WTC11 (cell line): ENCODE data around the gene RSPO3. TPM values are rescaled to one million over a fixed set of nuclear protein-coding genes. Genes with fewer than 3 reads are reported as not detected.
A peak's percentile ranks its signal among the peaks of the same experiment; 100 is the strongest.

ENCODE experiments used
- ATAC-seq: fragments of 200-7000 bp; cut with Tn5 transposase; 2 replicates; pipeline ENCODE4 v1.10.0; 2021; ENCODE audit warnings: mild to moderate bottlenecking, moderate library complexity
- CTCF ChIA-PET: fragments of 300-600 bp; sonication (Branson Sonifier 250); formaldehyde crosslinking; loops from one replicate; lab custom pipeline; 2021; ENCODE audit warnings: antibody characterized with exemption; lab: Charles Lee
- POLR2A ChIA-PET: fragments of 350-600 bp; sonication (Branson Sonifier 250); formaldehyde crosslinking; loops from one replicate; lab custom pipeline; 2021; ENCODE audit warnings: antibody characterized with exemption; lab: Charles Lee
- DNase-seq: peaks from one replicate; pipeline ENCODE4 v3.0.0; 2021; ENCODE audit warnings: low spot score
- H3K27ac Mint-ChIP-seq: 2 replicates; pipeline ENCODE4 v1.8.0; 2021; ENCODE audit warnings: mixed read lengths
- H3K27me3 Mint-ChIP-seq: 2 replicates; pipeline ENCODE4 v1.8.0; 2021; ENCODE audit warnings: low read depth, mild to moderate bottlenecking, moderate library complexity, mixed read lengths
- H3K36me3 Mint-ChIP-seq: 2 replicates; pipeline ENCODE4 v1.8.0; 2021; ENCODE audit warnings: mixed read lengths
- H3K4me1 Mint-ChIP-seq: 2 replicates; pipeline ENCODE4 v1.8.0; 2022; ENCODE audit warnings: mixed read lengths
- H3K4me3 Mint-ChIP-seq: 2 replicates; pipeline ENCODE4 v1.8.0; 2021; ENCODE audit warnings: mild to moderate bottlenecking, moderate library complexity, mixed read lengths
- H3K9me3 Mint-ChIP-seq: 2 replicates; pipeline ENCODE4 v1.8.0; 2021; ENCODE audit warnings: mixed read lengths
- TEAD1 ChIP-seq: sonication (generic); formaldehyde crosslinking; IDR thresholded peaks from 2 replicates; pipeline ENCODE4 v1.8.0; 2022; ENCODE audit warnings: mild to moderate bottlenecking, missing genetic modification reagents
- ZNF263 ChIP-seq: sonication (generic); formaldehyde crosslinking; IDR thresholded peaks from 2 replicates; pipeline ENCODE4 v1.8.1; 2022; ENCODE audit warnings: low read depth, mild to moderate bottlenecking, moderate library complexity, missing genetic modification reagents
- ZNF317 ChIP-seq: sonication (generic); formaldehyde crosslinking; IDR thresholded peaks from 2 replicates; pipeline ENCODE4 v1.8.1; 2023; ENCODE audit warnings: low read depth, mild to moderate bottlenecking, moderate library complexity, missing genetic modification reagents, borderline replicate concordance
- total RNA-seq: library from RNA; stranded (reverse); gene quantifications from 3 replicates; pipeline ENCODE4 v1.2.3, GENCODE V29; 2021
- TF ChIP-seq, protein P1 (sequence below): fragments of 250-450 bp; sonication (Bioruptor Pico); IDR thresholded peaks from 2 replicates; pipeline ENCODE4 v1.9.0; 2021; ENCODE audit warnings: mild to moderate bottlenecking, borderline replicate concordance
- TF ChIP-seq, protein P2 (sequence below): sonication (generic); formaldehyde crosslinking; conservative IDR thresholded peaks from 2 replicates; pipeline ENCODE4 v1.8.1; 2023; ENCODE audit warnings: mild to moderate bottlenecking, low read depth, missing genetic modification reagents, moderate library complexity
- TF ChIP-seq, protein P3 (sequence below): sonication (generic); formaldehyde crosslinking; IDR thresholded peaks from 2 replicates; pipeline ENCODE4 v1.8.1; 2022; ENCODE audit warnings: missing genetic modification reagents, borderline replicate concordance
- TF ChIP-seq, protein P4 (sequence below): sonication (generic); formaldehyde crosslinking; IDR thresholded peaks from 2 replicates; pipeline ENCODE4 v1.8.0; 2023; ENCODE audit warnings: missing genetic modification reagents, mild to moderate bottlenecking, borderline replicate concordance
- TF ChIP-seq, protein P5 (sequence below): sonication (generic); formaldehyde crosslinking; IDR thresholded peaks from 2 replicates; pipeline ENCODE4 v1.8.0; 2022; ENCODE audit warnings: mild to moderate bottlenecking, missing genetic modification reagents
- TF ChIP-seq, protein P6 (sequence below): sonication (generic); formaldehyde crosslinking; conservative IDR thresholded peaks from 2 replicates; pipeline ENCODE4 v1.8.1; 2022; ENCODE audit warnings: mild to moderate bottlenecking, missing genetic modification reagents

Gene RSPO3
- total RNA-seq, 1 experiment from 2014 or later = not detected

DNA sequence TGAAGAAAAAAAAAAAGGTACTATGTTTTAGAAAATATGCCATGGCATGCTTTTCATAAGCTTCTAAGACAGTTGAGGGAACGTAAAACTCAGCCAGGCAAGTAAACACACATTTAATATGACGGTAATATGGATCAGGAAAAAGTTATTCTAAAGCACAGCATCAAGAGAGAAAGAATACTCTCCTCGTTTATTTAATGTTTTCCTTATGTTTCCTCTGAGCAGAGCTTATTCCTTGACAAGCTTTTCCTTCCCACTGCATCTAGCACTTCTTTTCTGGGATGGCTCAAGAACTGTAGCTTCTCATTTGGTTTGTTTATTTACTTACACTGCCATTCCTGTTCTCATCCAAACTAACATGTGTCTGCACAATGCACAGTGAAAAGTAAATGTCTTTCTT, 2.7 kb upstream of the RSPO3 start (continued):
- TF ChIP-seq, protein P1, sequence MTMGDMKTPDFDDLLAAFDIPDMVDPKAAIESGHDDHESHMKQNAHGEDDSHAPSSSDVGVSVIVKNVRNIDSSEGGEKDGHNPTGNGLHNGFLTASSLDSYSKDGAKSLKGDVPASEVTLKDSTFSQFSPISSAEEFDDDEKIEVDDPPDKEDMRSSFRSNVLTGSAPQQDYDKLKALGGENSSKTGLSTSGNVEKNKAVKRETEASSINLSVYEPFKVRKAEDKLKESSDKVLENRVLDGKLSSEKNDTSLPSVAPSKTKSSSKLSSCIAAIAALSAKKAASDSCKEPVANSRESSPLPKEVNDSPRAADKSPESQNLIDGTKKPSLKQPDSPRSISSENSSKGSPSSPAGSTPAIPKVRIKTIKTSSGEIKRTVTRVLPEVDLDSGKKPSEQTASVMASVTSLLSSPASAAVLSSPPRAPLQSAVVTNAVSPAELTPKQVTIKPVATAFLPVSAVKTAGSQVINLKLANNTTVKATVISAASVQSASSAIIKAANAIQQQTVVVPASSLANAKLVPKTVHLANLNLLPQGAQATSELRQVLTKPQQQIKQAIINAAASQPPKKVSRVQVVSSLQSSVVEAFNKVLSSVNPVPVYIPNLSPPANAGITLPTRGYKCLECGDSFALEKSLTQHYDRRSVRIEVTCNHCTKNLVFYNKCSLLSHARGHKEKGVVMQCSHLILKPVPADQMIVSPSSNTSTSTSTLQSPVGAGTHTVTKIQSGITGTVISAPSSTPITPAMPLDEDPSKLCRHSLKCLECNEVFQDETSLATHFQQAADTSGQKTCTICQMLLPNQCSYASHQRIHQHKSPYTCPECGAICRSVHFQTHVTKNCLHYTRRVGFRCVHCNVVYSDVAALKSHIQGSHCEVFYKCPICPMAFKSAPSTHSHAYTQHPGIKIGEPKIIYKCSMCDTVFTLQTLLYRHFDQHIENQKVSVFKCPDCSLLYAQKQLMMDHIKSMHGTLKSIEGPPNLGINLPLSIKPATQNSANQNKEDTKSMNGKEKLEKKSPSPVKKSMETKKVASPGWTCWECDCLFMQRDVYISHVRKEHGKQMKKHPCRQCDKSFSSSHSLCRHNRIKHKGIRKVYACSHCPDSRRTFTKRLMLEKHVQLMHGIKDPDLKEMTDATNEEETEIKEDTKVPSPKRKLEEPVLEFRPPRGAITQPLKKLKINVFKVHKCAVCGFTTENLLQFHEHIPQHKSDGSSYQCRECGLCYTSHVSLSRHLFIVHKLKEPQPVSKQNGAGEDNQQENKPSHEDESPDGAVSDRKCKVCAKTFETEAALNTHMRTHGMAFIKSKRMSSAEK (CRISPR knock-in tag) = no peak
- TF ChIP-seq, protein P2, sequence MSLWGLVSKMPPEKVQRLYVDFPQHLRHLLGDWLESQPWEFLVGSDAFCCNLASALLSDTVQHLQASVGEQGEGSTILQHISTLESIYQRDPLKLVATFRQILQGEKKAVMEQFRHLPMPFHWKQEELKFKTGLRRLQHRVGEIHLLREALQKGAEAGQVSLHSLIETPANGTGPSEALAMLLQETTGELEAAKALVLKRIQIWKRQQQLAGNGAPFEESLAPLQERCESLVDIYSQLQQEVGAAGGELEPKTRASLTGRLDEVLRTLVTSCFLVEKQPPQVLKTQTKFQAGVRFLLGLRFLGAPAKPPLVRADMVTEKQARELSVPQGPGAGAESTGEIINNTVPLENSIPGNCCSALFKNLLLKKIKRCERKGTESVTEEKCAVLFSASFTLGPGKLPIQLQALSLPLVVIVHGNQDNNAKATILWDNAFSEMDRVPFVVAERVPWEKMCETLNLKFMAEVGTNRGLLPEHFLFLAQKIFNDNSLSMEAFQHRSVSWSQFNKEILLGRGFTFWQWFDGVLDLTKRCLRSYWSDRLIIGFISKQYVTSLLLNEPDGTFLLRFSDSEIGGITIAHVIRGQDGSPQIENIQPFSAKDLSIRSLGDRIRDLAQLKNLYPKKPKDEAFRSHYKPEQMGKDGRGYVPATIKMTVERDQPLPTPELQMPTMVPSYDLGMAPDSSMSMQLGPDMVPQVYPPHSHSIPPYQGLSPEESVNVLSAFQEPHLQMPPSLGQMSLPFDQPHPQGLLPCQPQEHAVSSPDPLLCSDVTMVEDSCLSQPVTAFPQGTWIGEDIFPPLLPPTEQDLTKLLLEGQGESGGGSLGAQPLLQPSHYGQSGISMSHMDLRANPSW (CRISPR knock-in tag) = no peak
- TF ChIP-seq, all 79 proteins: peak for 0

- Mint-ChIP-seq H3K36me3 (0 out of 2 replicates have a peak, but pooled peaks cover 2% of the 10 kb centered on the region), H3K27ac (no peak overlapping the region), H3K9me3 (no peaks in the 10 kb centered on the region), H3K4me1 (peaks cover 21% of the 10 kb centered on the region), H3K4me3 (peak overlapping the region; percentile 87), H3K27me3 (peaks cover 72% of the 10 kb centered on the region)
- ChIA-PET POLR2A (no interaction called here), CTCF (interaction anchor here (0.6 to 1.3 kb wide), 4 partner anchors 148 to 1129 kb away, joined by 3 to 5 read pairs (median 4); no protein-coding TSS in a partner anchor)
- peak; percentile 14 for ATAC-seq
- TF ChIP-seq, protein P1 (CRISPR knock-in tag) = no peak
- TF ChIP-seq, protein P3, sequence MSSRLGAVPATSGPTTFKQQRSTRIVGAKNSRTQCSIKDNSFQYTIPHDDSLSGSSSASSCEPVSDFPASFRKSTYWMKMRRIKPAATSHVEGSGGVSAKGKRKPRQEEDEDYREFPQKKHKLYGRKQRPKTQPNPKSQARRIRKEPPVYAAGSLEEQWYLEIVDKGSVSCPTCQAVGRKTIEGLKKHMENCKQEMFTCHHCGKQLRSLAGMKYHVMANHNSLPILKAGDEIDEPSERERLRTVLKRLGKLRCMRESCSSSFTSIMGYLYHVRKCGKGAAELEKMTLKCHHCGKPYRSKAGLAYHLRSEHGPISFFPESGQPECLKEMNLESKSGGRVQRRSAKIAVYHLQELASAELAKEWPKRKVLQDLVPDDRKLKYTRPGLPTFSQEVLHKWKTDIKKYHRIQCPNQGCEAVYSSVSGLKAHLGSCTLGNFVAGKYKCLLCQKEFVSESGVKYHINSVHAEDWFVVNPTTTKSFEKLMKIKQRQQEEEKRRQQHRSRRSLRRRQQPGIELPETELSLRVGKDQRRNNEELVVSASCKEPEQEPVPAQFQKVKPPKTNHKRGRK (CRISPR knock-in tag) = peak; percentile 99
- no peak for DNase-seq
These were observed 533 bp upstream of the RSPO3 start for GRCh38 chr6:127117979-127118297.

DNA sequence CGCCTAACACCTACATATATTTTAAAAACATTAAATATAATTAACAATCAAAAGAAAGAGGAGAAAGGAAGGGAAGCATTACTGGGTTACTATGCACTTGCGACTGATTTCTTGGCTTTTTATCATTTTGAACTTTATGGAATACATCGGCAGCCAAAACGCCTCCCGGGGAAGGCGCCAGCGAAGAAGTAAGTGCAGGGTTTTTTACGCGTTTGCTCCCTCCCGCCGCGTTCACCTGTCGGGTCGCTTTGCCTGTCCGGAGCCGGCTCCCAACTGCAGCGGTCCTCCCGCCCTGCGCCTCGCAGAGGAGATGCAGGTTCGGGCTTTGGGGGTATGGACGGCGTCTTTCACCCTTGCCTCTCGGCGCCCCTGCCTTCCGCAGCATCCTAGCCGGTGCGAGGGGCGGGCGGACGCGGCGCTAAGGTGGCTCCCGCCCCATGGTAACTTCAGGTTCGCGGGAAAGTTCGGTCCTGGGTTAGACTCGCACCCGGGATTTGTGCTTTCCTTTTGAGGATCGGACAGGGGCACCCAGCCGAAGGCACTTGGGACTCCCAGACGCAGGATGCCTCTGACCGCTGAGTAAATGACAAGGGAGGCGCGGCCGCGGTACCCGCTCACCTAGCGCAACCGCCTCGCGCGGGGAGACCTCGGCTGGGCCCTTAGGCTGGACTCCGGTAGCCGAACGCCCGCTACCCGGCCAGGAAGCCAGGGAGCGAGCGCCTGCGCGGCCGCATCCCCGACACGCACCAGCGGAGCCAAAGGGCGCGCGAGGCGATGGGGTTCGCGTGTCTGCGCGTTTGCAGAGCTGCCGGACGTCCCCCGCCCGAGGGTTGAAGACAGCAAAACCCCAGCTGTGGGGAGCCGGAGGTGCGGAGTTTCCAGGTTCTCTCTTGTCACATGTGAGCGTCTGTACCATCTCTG, 891 bp downstream of the RSPO3 start:
- DNase-seq (peak; percentile 63), ATAC-seq (peak; percentile 12)
- Mint-ChIP-seq H3K27ac (no peak overlapping the region), H3K4me1 (peaks cover 21% of the 10 kb centered on the region), H3K27me3 (peaks cover 80% of the 10 kb centered on the region), H3K9me3 (no peaks in the 10 kb centered on the region), H3K36me3 (0 out of 2 replicates have a peak, but pooled peaks cover 2% of the 10 kb centered on the region), H3K4me3 (peak overlapping the region; percentile 76)
- CTCF ChIA-PET = interaction anchor here (0.6 to 2.3 kb wide), 6 partner anchors 38 to 462 kb away, joined by 3 to 13 read pairs (median 3); no protein-coding TSS in a partner anchor
- POLR2A ChIA-PET = no interaction called here
- TF ChIP-seq TEAD1 = no peak
- TF ChIP-seq ZNF317 (CRISPR knock-in tag) = no peak
- TF ChIP-seq, protein P4, sequence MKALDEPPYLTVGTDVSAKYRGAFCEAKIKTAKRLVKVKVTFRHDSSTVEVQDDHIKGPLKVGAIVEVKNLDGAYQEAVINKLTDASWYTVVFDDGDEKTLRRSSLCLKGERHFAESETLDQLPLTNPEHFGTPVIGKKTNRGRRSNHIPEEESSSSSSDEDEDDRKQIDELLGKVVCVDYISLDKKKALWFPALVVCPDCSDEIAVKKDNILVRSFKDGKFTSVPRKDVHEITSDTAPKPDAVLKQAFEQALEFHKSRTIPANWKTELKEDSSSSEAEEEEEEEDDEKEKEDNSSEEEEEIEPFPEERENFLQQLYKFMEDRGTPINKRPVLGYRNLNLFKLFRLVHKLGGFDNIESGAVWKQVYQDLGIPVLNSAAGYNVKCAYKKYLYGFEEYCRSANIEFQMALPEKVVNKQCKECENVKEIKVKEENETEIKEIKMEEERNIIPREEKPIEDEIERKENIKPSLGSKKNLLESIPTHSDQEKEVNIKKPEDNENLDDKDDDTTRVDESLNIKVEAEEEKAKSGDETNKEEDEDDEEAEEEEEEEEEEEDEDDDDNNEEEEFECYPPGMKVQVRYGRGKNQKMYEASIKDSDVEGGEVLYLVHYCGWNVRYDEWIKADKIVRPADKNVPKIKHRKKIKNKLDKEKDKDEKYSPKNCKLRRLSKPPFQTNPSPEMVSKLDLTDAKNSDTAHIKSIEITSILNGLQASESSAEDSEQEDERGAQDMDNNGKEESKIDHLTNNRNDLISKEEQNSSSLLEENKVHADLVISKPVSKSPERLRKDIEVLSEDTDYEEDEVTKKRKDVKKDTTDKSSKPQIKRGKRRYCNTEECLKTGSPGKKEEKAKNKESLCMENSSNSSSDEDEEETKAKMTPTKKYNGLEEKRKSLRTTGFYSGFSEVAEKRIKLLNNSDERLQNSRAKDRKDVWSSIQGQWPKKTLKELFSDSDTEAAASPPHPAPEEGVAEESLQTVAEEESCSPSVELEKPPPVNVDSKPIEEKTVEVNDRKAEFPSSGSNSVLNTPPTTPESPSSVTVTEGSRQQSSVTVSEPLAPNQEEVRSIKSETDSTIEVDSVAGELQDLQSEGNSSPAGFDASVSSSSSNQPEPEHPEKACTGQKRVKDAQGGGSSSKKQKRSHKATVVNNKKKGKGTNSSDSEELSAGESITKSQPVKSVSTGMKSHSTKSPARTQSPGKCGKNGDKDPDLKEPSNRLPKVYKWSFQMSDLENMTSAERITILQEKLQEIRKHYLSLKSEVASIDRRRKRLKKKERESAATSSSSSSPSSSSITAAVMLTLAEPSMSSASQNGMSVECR (CRISPR knock-in tag) = peak; percentile 65; the same call in 1 of the 2 replicates
- TF ChIP-seq, protein P5, sequence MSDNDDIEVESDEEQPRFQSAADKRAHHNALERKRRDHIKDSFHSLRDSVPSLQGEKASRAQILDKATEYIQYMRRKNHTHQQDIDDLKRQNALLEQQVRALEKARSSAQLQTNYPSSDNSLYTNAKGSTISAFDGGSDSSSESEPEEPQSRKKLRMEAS (CRISPR knock-in tag) = peak; percentile 26; the same call in 1 of the 2 replicates
- TF ChIP-seq, protein P6, sequence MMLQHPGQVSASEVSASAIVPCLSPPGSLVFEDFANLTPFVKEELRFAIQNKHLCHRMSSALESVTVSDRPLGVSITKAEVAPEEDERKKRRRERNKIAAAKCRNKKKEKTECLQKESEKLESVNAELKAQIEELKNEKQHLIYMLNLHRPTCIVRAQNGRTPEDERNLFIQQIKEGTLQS (CRISPR knock-in tag) = no peak
- TF ChIP-seq ZNF263 (CRISPR knock-in tag) = peak; percentile 87
